GM20431 (cell line): Measurements from ENCODE around the gene MSANTD1.

Experiments used
- in situ Hi-C: fragments of 300-500 bp; cut with MseI, MboI; formaldehyde crosslinking; loops from one replicate; pipeline ENCODE4 v1.15.0; 2020; ENCODE audit warnings: low sequenced_read_pairs; ENCODE audit not compliant: unreplicated experiment

Gene MSANTD1

DNA sequence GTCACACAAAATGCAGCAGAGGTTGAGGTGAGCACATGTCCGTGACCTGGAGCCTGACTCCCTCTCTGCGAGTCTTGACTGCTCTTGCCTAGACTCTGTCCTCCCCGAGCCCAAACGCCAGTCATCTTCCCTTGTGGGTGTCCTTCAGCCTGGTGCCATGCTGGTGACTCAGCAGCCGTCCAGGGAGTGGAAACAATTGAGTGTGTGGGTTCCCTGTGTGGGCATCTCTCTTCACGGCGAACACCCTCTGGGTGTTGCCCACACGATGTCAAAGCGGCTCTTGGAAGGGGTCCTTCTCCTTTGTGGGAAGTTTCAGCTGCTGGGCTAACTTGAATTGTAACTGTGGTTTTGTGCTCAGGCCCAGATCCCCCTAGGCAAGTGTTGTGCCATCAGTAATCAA lies 17.5 kb upstream of the MSANTD1 start:
- in situ Hi-C loops = no loop called here

DNA sequence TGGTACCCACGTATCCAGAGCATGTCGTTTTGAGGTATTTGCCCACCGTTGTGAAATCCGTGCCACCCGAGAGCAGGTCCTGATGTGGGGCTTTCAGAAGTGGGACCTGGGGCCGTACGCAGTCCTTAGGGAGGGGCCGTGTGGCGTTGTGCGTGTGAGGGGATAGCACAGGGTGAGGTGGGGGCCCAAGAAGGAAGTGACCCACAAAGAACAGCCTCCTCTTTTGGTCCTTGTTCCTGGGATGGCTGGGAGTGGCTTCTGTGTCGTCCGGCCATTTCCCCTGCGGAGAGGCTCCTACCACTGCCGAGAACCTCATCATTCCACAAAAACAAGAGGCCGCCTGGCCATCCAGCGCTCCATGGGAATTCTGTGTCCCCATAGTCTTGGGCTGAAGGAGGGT lies 17.0 kb upstream of the MSANTD1 start:
- in situ Hi-C loops = no loop called here

- in situ Hi-C loops = no loop called here
Measured at GRCh38 chr4:3232871-3233271, 16.1 kb upstream of the MSANTD1 start.

- in situ Hi-C loops = no loop called here
Measured at GRCh38 chr4:3233391-3234071, 15.4 kb upstream of the MSANTD1 start.

- in situ Hi-C loops = no loop called here
Measured at GRCh38 chr4:3234171-3235029, 14.6 kb upstream of the MSANTD1 start.

DNA sequence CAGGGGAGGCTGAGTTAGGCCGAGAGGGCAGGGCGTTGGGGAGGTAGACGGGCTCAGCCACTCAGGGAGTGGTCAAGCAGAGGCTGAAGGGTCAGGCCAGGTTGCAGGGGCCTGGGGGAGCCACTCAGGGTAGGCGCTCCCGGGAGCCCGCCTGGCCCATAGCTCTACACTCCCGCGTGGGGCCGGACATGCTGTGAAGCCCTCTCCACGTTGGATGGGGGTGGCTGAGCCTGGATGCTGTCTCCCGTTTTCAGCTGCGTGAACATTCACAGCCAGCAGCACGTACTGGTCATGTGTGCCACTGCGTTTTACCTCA lies 14.0 kb upstream of the MSANTD1 start:
- in situ Hi-C loops = no loop called here

DNA sequence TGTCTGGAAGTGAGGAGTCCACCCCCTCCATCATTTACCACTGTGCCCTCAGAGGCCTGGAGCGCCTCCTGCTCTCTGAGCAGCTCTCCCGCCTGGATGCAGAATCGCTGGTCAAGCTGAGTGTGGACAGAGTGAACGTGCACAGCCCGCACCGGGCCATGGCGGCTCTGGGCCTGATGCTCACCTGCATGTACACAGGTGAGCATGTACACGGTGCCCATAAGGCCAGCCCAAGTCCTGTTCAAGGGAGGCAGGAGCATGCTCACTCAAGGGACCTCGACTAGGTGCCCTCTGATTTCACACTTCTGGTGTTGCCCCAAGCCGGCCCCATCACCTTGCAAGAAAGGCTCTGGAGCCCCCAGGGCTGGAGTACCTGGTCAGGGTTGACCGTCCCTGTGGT lies 13.4 kb upstream of the MSANTD1 start:
- in situ Hi-C loops = no loop called here

DNA sequence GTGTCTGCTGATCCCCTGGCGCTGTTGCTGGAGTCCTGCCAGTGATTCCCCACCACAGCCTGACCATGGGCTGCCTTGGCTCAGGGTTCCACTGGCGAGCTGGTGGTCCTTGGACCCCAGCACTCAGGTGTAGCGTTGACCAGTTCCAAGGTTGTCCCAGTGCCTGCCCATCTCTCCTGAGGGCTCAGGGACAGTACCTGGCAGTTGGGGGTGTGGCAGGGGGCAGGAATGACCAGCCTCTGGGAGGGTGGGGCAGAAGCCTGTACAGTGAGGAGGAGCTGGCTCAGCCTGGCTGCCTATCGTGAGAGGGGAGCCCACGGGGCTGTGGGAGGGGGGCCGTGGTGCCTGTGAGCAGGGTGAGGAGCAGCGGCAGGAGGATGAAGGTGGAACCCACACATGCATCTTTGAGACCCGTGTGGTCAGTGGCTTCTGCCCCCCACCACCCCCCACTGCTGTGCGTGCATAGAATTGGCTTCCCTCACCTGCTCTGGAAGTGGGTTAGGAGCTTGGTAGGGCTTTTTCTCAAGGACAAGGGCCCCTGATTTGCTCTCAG lies 12.6 kb upstream of the MSANTD1 start:
- in situ Hi-C loops = no loop called here

GRCh38 chr4:3237266-3237665 lies 11.7 kb upstream of the MSANTD1 start:
- in situ Hi-C loops = no loop called here

DNA sequence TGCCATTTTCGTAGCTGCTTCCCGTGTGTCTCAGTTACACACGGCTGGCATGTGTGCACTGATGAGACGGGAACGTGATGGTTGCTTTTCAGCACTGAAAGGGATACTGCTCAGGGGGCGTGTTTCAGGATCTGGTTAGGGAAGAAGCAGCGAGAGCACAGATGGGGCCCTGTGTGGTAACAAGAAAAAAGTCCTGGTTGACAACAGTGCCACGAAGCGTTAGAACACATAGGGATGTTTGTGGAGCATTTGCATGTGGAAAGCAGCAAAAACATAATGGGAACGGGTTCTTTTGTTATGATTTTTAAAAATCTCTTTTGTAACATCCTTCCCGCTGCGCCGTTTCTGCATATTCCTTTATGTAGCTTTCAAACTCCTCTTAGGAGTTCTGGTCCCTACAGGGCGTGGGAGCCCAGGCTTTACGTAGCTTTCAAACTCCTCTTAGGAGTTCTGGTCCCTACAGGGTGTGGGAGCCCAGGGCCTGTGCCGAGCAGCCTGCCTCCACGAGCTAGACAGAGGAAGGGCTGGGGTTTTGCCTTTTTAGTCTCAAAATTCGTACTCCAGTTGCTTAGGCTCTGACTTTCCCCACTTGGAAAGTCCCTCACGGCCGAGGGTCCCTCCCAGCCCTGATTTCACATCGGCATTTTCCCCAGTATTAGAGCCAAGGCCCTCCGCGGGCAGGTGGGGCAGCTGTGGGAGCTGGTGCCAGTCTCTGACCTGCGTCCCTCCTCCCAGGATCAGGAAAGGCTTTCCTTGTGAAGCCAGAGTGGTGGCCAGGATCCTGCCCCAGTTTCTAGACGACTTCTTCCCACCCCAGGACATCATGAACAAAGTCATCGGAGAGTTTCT lies 11.0 kb upstream of the MSANTD1 start:
- in situ Hi-C loops = no loop called here

DNA sequence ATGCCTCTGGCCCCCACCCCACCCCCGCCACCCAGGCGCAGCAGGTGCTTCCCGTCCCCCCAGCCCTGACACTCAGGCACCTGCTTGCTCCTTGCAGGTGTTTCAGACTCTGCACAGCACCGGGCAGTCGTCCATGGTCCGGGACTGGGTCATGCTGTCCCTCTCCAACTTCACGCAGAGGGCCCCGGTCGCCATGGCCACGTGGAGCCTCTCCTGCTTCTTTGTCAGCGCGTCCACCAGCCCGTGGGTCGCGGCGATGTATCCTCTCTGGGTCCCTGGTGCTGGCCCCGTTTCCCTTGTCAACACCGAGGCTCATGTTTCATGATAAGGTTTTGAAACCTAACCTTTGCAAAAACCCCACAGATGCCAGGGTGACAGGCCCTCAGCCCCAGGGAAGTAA lies 10.2 kb upstream of the MSANTD1 start:
- in situ Hi-C loops = no loop called here

GRCh38 chr4:3239303-3239702 lies 9.7 kb upstream of the MSANTD1 start:
- in situ Hi-C loops = no loop called here

- in situ Hi-C loops = no loop called here
Measured at GRCh38 chr4:3239998-3240920, 8.7 kb upstream of the MSANTD1 start.

DNA sequence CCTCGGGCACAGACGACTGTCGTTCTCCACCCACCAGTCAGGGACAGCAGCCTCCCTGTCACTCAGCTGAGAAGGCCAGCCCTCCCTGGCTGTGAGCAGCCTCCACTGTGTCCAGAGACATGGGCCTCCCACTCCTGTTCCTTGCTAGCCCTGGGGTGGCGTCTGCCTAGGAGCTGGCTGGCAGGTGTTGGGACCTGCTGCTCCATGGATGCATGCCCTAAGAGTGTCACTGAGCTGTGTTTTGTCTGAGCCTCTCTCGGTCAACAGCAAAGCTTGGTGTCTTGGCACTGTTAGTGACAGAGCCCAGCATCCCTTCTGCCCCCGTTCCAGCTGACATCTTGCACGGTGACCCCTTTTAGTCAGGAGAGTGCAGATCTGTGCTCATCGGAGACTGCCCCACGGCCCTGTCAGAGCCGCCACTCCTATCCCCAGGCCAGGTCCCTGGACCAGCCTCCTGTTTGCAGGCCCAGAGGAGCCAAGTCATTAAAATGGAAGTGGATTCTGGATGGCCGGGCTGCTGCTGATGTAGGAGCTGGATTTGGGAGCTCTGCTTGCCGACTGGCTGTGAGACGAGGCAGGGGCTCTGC lies 7.9 kb upstream of the MSANTD1 start:
- in situ Hi-C loops = no loop called here

GRCh38 chr4:3241898-3242524 lies 6.9 kb upstream of the MSANTD1 start:
- in situ Hi-C loops = no loop called here

- in situ Hi-C loops = no loop called here
Measured at GRCh38 chr4:3243136-3243780, 5.7 kb upstream of the MSANTD1 start.

DNA sequence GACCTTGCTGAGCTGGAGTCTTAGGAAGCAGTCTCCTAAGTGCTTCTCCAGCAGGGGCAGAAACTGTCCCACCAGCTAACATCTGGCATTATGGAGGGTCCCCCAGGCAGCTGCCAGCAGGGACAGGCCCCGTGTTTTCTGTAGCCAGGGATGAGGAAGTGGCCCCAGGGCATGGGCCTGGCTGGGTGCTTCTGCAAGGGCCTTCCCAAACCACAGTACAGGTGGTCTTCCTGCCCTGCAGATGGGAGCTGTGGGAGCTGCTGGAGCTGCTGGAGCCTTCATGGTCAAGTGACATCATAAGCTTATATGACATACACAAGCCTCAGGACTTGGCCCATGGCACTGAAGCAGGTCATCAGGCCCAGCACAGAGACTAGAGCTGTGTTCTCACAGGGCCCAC lies 5.0 kb upstream of the MSANTD1 start:
- in situ Hi-C loops = no loop called here

DNA sequence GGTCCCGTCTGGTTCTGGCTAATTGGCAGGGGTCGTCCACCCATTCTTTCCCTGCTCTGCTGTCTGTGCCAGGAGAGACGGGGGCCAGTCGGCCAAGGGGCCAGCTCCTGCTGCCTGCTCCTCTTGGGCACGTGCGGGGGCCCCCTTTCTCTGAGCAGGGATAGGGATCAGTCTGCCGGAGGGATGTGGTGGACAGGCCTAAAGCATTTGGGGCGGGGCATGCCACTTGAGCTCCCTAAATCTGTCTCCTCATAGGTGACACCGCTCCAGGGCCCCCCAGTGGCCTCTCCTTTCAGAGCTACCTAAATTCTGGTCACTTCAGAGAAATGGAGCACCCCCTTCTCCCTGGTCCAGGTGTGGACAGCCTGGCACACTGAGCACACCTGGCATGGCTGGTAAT lies 4.2 kb upstream of the MSANTD1 start:
- in situ Hi-C loops = no loop called here
